Activated naive CD4-positive, alpha-beta T cell treated with anti-CD3 and anti-CD28 coated beads, Interleukin-2, amount 50 U/mL, for 24 hours (primary cell): ENCODE data around the gene PCDH9.

ENCODE experiments used
- H3K27ac Mint-ChIP-seq: one replicate; pipeline ENCODE4 v1.8.0; 2021; ENCODE audit warnings: mild to moderate bottlenecking, mixed read lengths
- H3K27me3 Mint-ChIP-seq: one replicate; pipeline ENCODE4 v1.8.0; 2021; ENCODE audit warnings: mixed read lengths
- H3K36me3 Mint-ChIP-seq: one replicate; pipeline ENCODE4 v1.8.0; 2021; ENCODE audit warnings: mixed read lengths
- H3K4me1 Mint-ChIP-seq: one replicate; pipeline ENCODE4 v1.8.0; 2021; ENCODE audit warnings: mixed read lengths
- H3K4me3 Mint-ChIP-seq: one replicate; pipeline ENCODE4 v1.8.0; 2021; ENCODE audit warnings: mild to moderate bottlenecking, mixed read lengths
- H3K9me3 Mint-ChIP-seq: one replicate; pipeline ENCODE4 v1.8.0; 2021; ENCODE audit warnings: mixed read lengths

Gene PCDH9

GRCh38 chr13:67150608-67151007 lies 79.5 kb downstream of the PCDH9 start:
- Mint-ChIP-seq H3K27me3 (no peaks in the 10 kb centered on the region), H3K9me3 (no peaks in the 10 kb centered on the region), H3K36me3 (no peaks in the 10 kb centered on the region), H3K4me1 (no peaks in the 10 kb centered on the region), H3K4me3 (no peak overlapping the region), H3K27ac (no peak overlapping the region)

- Mint-ChIP-seq H3K9me3 (no peaks in the 10 kb centered on the region), H3K4me3 (no peak overlapping the region), H3K27ac (no peak overlapping the region), H3K27me3 (no peaks in the 10 kb centered on the region), H3K36me3 (no peaks in the 10 kb centered on the region), H3K4me1 (no peaks in the 10 kb centered on the region)
These were observed 82.0 kb downstream of the PCDH9 start for GRCh38 chr13:67148161-67148571.

- H3K9me3 Mint-ChIP-seq: no peaks in the 10 kb centered on the region
- H3K36me3 Mint-ChIP-seq: no peaks in the 10 kb centered on the region
- no peak overlapping the region for H3K4me3 Mint-ChIP-seq
- no peak overlapping the region for H3K27ac Mint-ChIP-seq
- H3K4me1 Mint-ChIP-seq: no peaks in the 10 kb centered on the region
- no peaks in the 10 kb centered on the region for H3K27me3 Mint-ChIP-seq
These were observed 82.6 kb downstream of the PCDH9 start for GRCh38 chr13:67147342-67148133.

- H3K4me1 Mint-ChIP-seq: no peaks in the 10 kb centered on the region
- H3K9me3 Mint-ChIP-seq: no peaks in the 10 kb centered on the region
- no peaks in the 10 kb centered on the region for H3K27me3 Mint-ChIP-seq
- H3K27ac Mint-ChIP-seq: no peak overlapping the region
- no peak overlapping the region for H3K4me3 Mint-ChIP-seq
- H3K36me3 Mint-ChIP-seq: no peaks in the 10 kb centered on the region
These were observed 83.5 kb downstream of the PCDH9 start for GRCh38 chr13:67146523-67147130.

GRCh38 chr13:67145950-67146349 lies 84.2 kb downstream of the PCDH9 start:
- Mint-ChIP-seq H3K9me3 (no peaks in the 10 kb centered on the region), H3K4me3 (no peak overlapping the region), H3K36me3 (no peaks in the 10 kb centered on the region), H3K4me1 (no peaks in the 10 kb centered on the region), H3K27ac (no peak overlapping the region), H3K27me3 (no peaks in the 10 kb centered on the region)

GRCh38 chr13:67143544-67144115 lies 86.5 kb downstream of the PCDH9 start:
- no peak overlapping the region for H3K4me3 Mint-ChIP-seq
- no peak overlapping the region for H3K27ac Mint-ChIP-seq
- no peaks in the 10 kb centered on the region for H3K36me3 Mint-ChIP-seq
- no peaks in the 10 kb centered on the region for H3K4me1 Mint-ChIP-seq
- H3K27me3 Mint-ChIP-seq: no peaks in the 10 kb centered on the region
- H3K9me3 Mint-ChIP-seq: no peaks in the 10 kb centered on the region

GRCh38 chr13:67140006-67140405 lies 90.1 kb downstream of the PCDH9 start:
- H3K4me1 Mint-ChIP-seq: no peaks in the 10 kb centered on the region
- H3K9me3 Mint-ChIP-seq: no peaks in the 10 kb centered on the region
- H3K27ac Mint-ChIP-seq: no peak overlapping the region
- no peaks in the 10 kb centered on the region for H3K36me3 Mint-ChIP-seq
- H3K27me3 Mint-ChIP-seq: no peaks in the 10 kb centered on the region
- no peak overlapping the region for H3K4me3 Mint-ChIP-seq

GRCh38 chr13:67139551-67139950 lies 90.6 kb downstream of the PCDH9 start:
- Mint-ChIP-seq H3K9me3 (no peaks in the 10 kb centered on the region), H3K4me3 (no peak overlapping the region)

GRCh38 chr13:67138970-67139369 lies 91.2 kb downstream of the PCDH9 start:
- no peaks in the 10 kb centered on the region for H3K9me3 Mint-ChIP-seq
- no peak overlapping the region for H3K27ac Mint-ChIP-seq
- H3K4me3 Mint-ChIP-seq: no peak overlapping the region
- H3K4me1 Mint-ChIP-seq: no peaks in the 10 kb centered on the region
- no peaks in the 10 kb centered on the region for H3K36me3 Mint-ChIP-seq
- no peaks in the 10 kb centered on the region for H3K27me3 Mint-ChIP-seq

More at GRCh38 chr13:67139551-67139950, 90.6 kb downstream of the PCDH9 start:
- Mint-ChIP-seq H3K27ac (no peak overlapping the region), H3K27me3 (no peaks in the 10 kb centered on the region), H3K4me1 (no peaks in the 10 kb centered on the region), H3K36me3 (no peaks in the 10 kb centered on the region)

GRCh38 chr13:67137044-67137735 lies 92.9 kb downstream of the PCDH9 start:
- H3K9me3 Mint-ChIP-seq: no peaks in the 10 kb centered on the region
- no peak overlapping the region for H3K4me3 Mint-ChIP-seq
- no peaks in the 10 kb centered on the region for H3K36me3 Mint-ChIP-seq
- no peaks in the 10 kb centered on the region for H3K27me3 Mint-ChIP-seq
- no peaks in the 10 kb centered on the region for H3K4me1 Mint-ChIP-seq
- H3K27ac Mint-ChIP-seq: no peak overlapping the region

- H3K36me3 Mint-ChIP-seq: no peaks in the 10 kb centered on the region
- no peak overlapping the region for H3K27ac Mint-ChIP-seq
- no peak overlapping the region for H3K4me3 Mint-ChIP-seq
- no peaks in the 10 kb centered on the region for H3K9me3 Mint-ChIP-seq
- no peaks in the 10 kb centered on the region for H3K4me1 Mint-ChIP-seq
- no peaks in the 10 kb centered on the region for H3K27me3 Mint-ChIP-seq
These were observed 94.0 kb downstream of the PCDH9 start for GRCh38 chr13:67136157-67136556.

GRCh38 chr13:67135356-67135755 lies 94.8 kb downstream of the PCDH9 start:
- no peaks in the 10 kb centered on the region for H3K4me1 Mint-ChIP-seq
- no peak overlapping the region for H3K27ac Mint-ChIP-seq

GRCh38 chr13:67134417-67135129 lies 95.6 kb downstream of the PCDH9 start:
- Mint-ChIP-seq H3K36me3 (no peaks in the 10 kb centered on the region), H3K27ac (no peak overlapping the region), H3K27me3 (no peaks in the 10 kb centered on the region), H3K4me1 (no peaks in the 10 kb centered on the region), H3K4me3 (no peak overlapping the region), H3K9me3 (no peaks in the 10 kb centered on the region)

More at GRCh38 chr13:67135356-67135755, 94.8 kb downstream of the PCDH9 start:
- Mint-ChIP-seq H3K4me3 (no peak overlapping the region), H3K36me3 (no peaks in the 10 kb centered on the region), H3K27me3 (no peaks in the 10 kb centered on the region), H3K9me3 (no peaks in the 10 kb centered on the region)

- Mint-ChIP-seq H3K27me3 (no peaks in the 10 kb centered on the region), H3K4me1 (no peaks in the 10 kb centered on the region), H3K9me3 (no peaks in the 10 kb centered on the region), H3K27ac (no peak overlapping the region), H3K36me3 (no peaks in the 10 kb centered on the region), H3K4me3 (no peak overlapping the region)
These were observed 96.7 kb downstream of the PCDH9 start for GRCh38 chr13:67133476-67133875.

GRCh38 chr13:67131393-67131792 lies 98.7 kb downstream of the PCDH9 start:
- no peaks in the 10 kb centered on the region for H3K9me3 Mint-ChIP-seq
- no peaks in the 10 kb centered on the region for H3K27me3 Mint-ChIP-seq
- no peaks in the 10 kb centered on the region for H3K4me1 Mint-ChIP-seq
- no peak overlapping the region for H3K27ac Mint-ChIP-seq
- no peak overlapping the region for H3K4me3 Mint-ChIP-seq
- no peaks in the 10 kb centered on the region for H3K36me3 Mint-ChIP-seq
